H1 (cell line): ENCODE data around the gene HDAC9. TPM values are rescaled to one million over a fixed set of nuclear protein-coding genes. Genes with fewer than 3 reads are reported as not detected.

Experiments used
- CTCF ChIA-PET: fragments of 300-600 bp; sonication (Branson Sonifier 250); formaldehyde crosslinking; loops from one replicate; lab custom pipeline; 2021; ENCODE audit not compliant: partially characterized antibody; lab: Charles Lee
- POLR2A ChIA-PET: fragments of 300-600 bp; sonication (Branson Sonifier 250); formaldehyde crosslinking; loops from one replicate; lab custom pipeline; 2021; ENCODE audit warnings: inconsistent platforms; ENCODE audit not compliant: partially characterized antibody; lab: Charles Lee
- DNase-seq, 2 experiments: peaks; one replicate each; pipeline versions ENCODE4 v3.0.0 to v3.0.0-alpha.2; 2010 to 2022; ENCODE audit warnings: low spot score in 2 of 2, low read depth in 1 of 2, mixed read lengths in 1 of 2
- FAIRE-seq: peaks from 2 replicates; lab custom pipeline; 2011; peaks lifted over from hg19 to GRCh38; lab: Jason Lieb, UNC
- H2AFZ ChIP-seq: 2 replicates; pipeline ENCODE4 v1.8.1; 2012; ENCODE audit warnings: low read length, inconsistent platforms
- H2AK5ac ChIP-seq: 2 replicates; pipeline ENCODE4 v1.6.1; 2013; ENCODE audit warnings: low read depth, low read length
- H2BK120ac ChIP-seq: replicated peaks from 2 replicates; pipeline ENCODE3; 2013; ENCODE audit warnings: low read depth, low read length, inconsistent platforms
- H2BK12ac ChIP-seq: 2 replicates; pipeline ENCODE4 v1.6.1; 2013; ENCODE audit warnings: low read depth, low read length
- H2BK15ac ChIP-seq: 2 replicates; pipeline ENCODE4 v1.6.1; 2013; ENCODE audit warnings: low read length
- H2BK20ac ChIP-seq: 2 replicates; pipeline ENCODE4 v1.6.1; 2013; ENCODE audit warnings: low read length
- H2BK5ac ChIP-seq: 2 replicates; pipeline ENCODE4 v1.6.1; 2013; ENCODE audit warnings: low read depth, low read length
- H3K14ac ChIP-seq: 2 replicates; pipeline ENCODE4 v1.6.1; 2013; ENCODE audit warnings: inconsistent platforms; ENCODE audit not compliant: insufficient read length
- H3K18ac ChIP-seq: 2 replicates; pipeline ENCODE4 v1.6.1; 2013; ENCODE audit warnings: low read length; ENCODE audit errors: extremely low read depth
- H3K23ac ChIP-seq: 2 replicates; pipeline ENCODE4 v1.6.1; 2013; ENCODE audit warnings: inconsistent platforms; ENCODE audit not compliant: insufficient read length
- H3K23me2 ChIP-seq: 2 replicates; pipeline ENCODE4 v1.6.1; 2013; ENCODE audit warnings: low read depth, low read length
- H3K27ac ChIP-seq: 2 replicates; pipeline ENCODE4 v1.6.1; 2011; ENCODE audit warnings: low read depth, low read length, inconsistent platforms
- H3K27me3 ChIP-seq, 4 experiments: replicated peaks in 1 of 4; 1 replicate in 1 of 4; 2 replicates in 3 of 4; pipeline versions ENCODE4 v1.6.1 to v1.8.1; 2011 to 2013; ENCODE audit warnings: low read length in 3 of 4, mild to moderate bottlenecking in 3 of 4, inconsistent platforms in 2 of 4, mixed read lengths in 2 of 4, moderate library complexity in 1 of 4; ENCODE audit not compliant: control insufficient read depth in 3 of 4, insufficient read depth in 3 of 4; ENCODE audit errors: extremely low read depth in 1 of 4
- H3K36me3 ChIP-seq, 4 experiments: 2 replicates each; pipeline versions ENCODE4 v1.6.1 to v1.8.1; 2011 to 2013; ENCODE audit warnings: mild to moderate bottlenecking in 4 of 4, low read length in 3 of 4, moderate library complexity in 2 of 4, control low read depth in 1 of 4, inconsistent platforms in 1 of 4; ENCODE audit not compliant: insufficient read depth in 4 of 4, control insufficient read depth in 2 of 4
- H3K4ac ChIP-seq: replicated peaks from 2 replicates; pipeline ENCODE3; 2013; ENCODE audit warnings: low read length, low read depth, mixed read lengths, inconsistent platforms; ENCODE audit not compliant: insufficient read length
- H3K4me1 ChIP-seq, 4 experiments: replicated peaks in 1 of 4; 1 replicate in 1 of 4; 2 replicates in 3 of 4; pipeline versions ENCODE4 v1.6.1 to v1.8.1; 2011 to 2013; ENCODE audit warnings: low read length in 3 of 4, inconsistent platforms in 2 of 4, mixed read lengths in 1 of 4; ENCODE audit not compliant: insufficient read depth in 4 of 4, control insufficient read depth in 3 of 4
- H3K4me2 ChIP-seq, 2 experiments: 2 replicates each; pipeline versions ENCODE4 v1.6.1 to v1.8.1; 2011 to 2013; ENCODE audit warnings: low read depth in 2 of 2, low read length in 2 of 2, control low read depth in 1 of 2, inconsistent platforms in 1 of 2, mild to moderate bottlenecking in 1 of 2; ENCODE audit not compliant: insufficient read depth in 1 of 2
- H3K4me3 ChIP-seq, 4 experiments: fragments of 200-600, 300-600 bp in 1 of 4; sonication (generic), shearing (Covaris generic), sonication (Bioruptor Twin) in 1 of 4; 2 replicates each; pipeline versions ENCODE4 v1.5.1 to v1.8.1; 2011 to 2016; ENCODE audit warnings: low read length in 4 of 4, low read depth in 3 of 4, control low read depth in 2 of 4, inconsistent platforms in 2 of 4, mild to moderate bottlenecking in 2 of 4, mixed read lengths in 1 of 4, moderate library complexity in 1 of 4; ENCODE audit not compliant: insufficient read depth in 2 of 4; ENCODE audit errors: extremely low read depth in 1 of 4
- H3K56ac ChIP-seq: replicated peaks from 2 replicates; pipeline ENCODE3; 2013; ENCODE audit warnings: low read depth, mild to moderate bottlenecking, mixed read lengths, low read length, inconsistent platforms; ENCODE audit not compliant: insufficient read length
- H3K79me1 ChIP-seq: 2 replicates; pipeline ENCODE4 v1.6.1; 2013; ENCODE audit warnings: low read depth, low read length, control low read depth
- H3K79me2 ChIP-seq, 2 experiments: 2 replicates each; pipeline versions ENCODE4 v1.6.1 to v1.8.1; 2012 to 2013; ENCODE audit warnings: low read length in 2 of 2, mild to moderate bottlenecking in 2 of 2, inconsistent platforms in 1 of 2; ENCODE audit not compliant: insufficient read depth in 2 of 2, control insufficient read depth in 1 of 2
- H3K9ac ChIP-seq, 4 experiments: replicated peaks in 1 of 4; 1 replicate in 1 of 4; 2 replicates in 3 of 4; pipeline versions ENCODE4 v1.6.1 to v1.8.1; 2011 to 2013; ENCODE audit warnings: low read depth in 3 of 4, low read length in 3 of 4, control low read depth in 2 of 4, mild to moderate bottlenecking in 2 of 4, moderate library complexity in 2 of 4, inconsistent platforms in 1 of 4; ENCODE audit errors: extremely low read depth in 1 of 4
- H3K9me3 ChIP-seq, 2 experiments: 2 replicates each; pipeline versions ENCODE4 v1.6.1 to v1.8.1; 2012 to 2013; ENCODE audit warnings: mild to moderate bottlenecking in 2 of 2, moderate library complexity in 2 of 2, control low read depth in 1 of 2, inconsistent platforms in 1 of 2, low read depth in 1 of 2, low read length in 1 of 2, mixed read lengths in 1 of 2; ENCODE audit not compliant: insufficient read depth in 2 of 2
- H4K20me1 ChIP-seq, 2 experiments: replicated peaks in 1 of 2; 2 replicates each; pipeline versions ENCODE3 to v1.8.1; 2011 to 2013; ENCODE audit warnings: inconsistent platforms in 2 of 2, low read length in 2 of 2, mild to moderate bottlenecking in 1 of 2; ENCODE audit not compliant: insufficient read depth in 2 of 2, control insufficient read depth in 1 of 2
- H4K5ac ChIP-seq: 2 replicates; pipeline ENCODE4 v1.6.1; 2013; ENCODE audit warnings: low read length, low read depth, mixed read lengths, inconsistent platforms; ENCODE audit not compliant: insufficient read length
- H4K8ac ChIP-seq: 2 replicates; pipeline ENCODE4 v1.8.0; 2013; ENCODE audit warnings: mild to moderate bottlenecking, moderate library complexity, low read length, inconsistent platforms; ENCODE audit not compliant: insufficient read depth; ENCODE audit errors: extremely low read depth
- H4K91ac ChIP-seq: replicated peaks from 2 replicates; pipeline ENCODE3; 2013; ENCODE audit warnings: low read length, mixed read lengths, inconsistent platforms; ENCODE audit not compliant: insufficient read length
- ASH2L ChIP-seq: fragments of 200-600, 300-600 bp; sonication (generic); IDR thresholded peaks from one replicate; pipeline ENCODE4 v1.7.1; 2017; ENCODE audit warnings: low read length
- BACH1 ChIP-seq: IDR thresholded peaks from 2 replicates; pipeline ENCODE4 v1.6.1; 2012; ENCODE audit warnings: low read length, improper control_type of control experiment
- CHD2 ChIP-seq: IDR thresholded peaks from 2 replicates; pipeline ENCODE4 v1.6.1; 2012; ENCODE audit warnings: low read length, improper control_type of control experiment
- CTBP2 ChIP-seq: IDR thresholded peaks from 2 replicates; pipeline ENCODE4 v1.7.0; 2011; ENCODE audit warnings: borderline replicate concordance, mild to moderate bottlenecking, moderate library complexity, mixed read lengths, low read length; ENCODE audit not compliant: insufficient read depth, insufficient read length
- JUN ChIP-seq: IDR thresholded peaks from 2 replicates; pipeline ENCODE4 v1.6.1; 2011; ENCODE audit warnings: low read depth, mild to moderate bottlenecking, improper control_type of control experiment, low read length
- NRF1 ChIP-seq: IDR thresholded peaks from 2 replicates; pipeline ENCODE4 v1.6.1; 2011; ENCODE audit warnings: mild to moderate bottlenecking, low read depth, low read length, improper control_type of control experiment
- RAD21 ChIP-seq, 2 experiments: IDR thresholded peaks in 1 of 2; conservative IDR thresholded peaks in 1 of 2; 2 replicates each; pipeline ENCODE4 v1.6.1; 2011; ENCODE audit warnings: low read depth in 2 of 2, low read length in 2 of 2, improper control_type of control experiment in 1 of 2, inconsistent platforms in 1 of 2, mild to moderate bottlenecking in 1 of 2, moderate library complexity in 1 of 2
- SIN3A ChIP-seq, 2 experiments: IDR thresholded peaks in 1 of 2; conservative IDR thresholded peaks in 1 of 2; 2 replicates each; pipeline ENCODE4 v1.6.1; 2011 to 2012; ENCODE audit warnings: low read length in 2 of 2, improper control_type of control experiment in 1 of 2, low read depth in 1 of 2, mild to moderate bottlenecking in 1 of 2
- TBP ChIP-seq: IDR thresholded peaks from 2 replicates; pipeline ENCODE4 v1.6.1; 2011; ENCODE audit warnings: low read depth, low read length, improper control_type of control experiment
- TCF12 ChIP-seq: IDR thresholded peaks from 2 replicates; pipeline ENCODE4 v1.6.1; 2011; ENCODE audit warnings: low read depth, mild to moderate bottlenecking, low read length
- ZNF274 ChIP-seq: IDR thresholded peaks from 2 replicates; pipeline ENCODE4 v1.7.0; 2012; ENCODE audit warnings: low read length, borderline replicate concordance; ENCODE audit errors: extremely low read depth
- WGBS, 2 experiments: shearing (Covaris generic) in 1 of 2; methylation state at CpG; one replicate each; pipeline versions ENCODE4 v1.1.6 to v1.1.7; 2013 to 2015; ENCODE audit warnings: low lambda C conversion rate in 2 of 2, mixed read lengths in 2 of 2, inconsistent platforms in 1 of 2, low coverage in 1 of 2, missing lambda C conversion rate in 1 of 2; ENCODE audit not compliant: insufficient replicate concordance in 2 of 2, insufficient coverage in 1 of 2, insufficient read length in 1 of 2; ENCODE audit errors: extremely low coverage in 1 of 2, missing lambda C conversion rate in 1 of 2; 5-methylcytosine and 5-hydroxymethylcytosine counted together
- polyA plus RNA-seq, 7 experiments: library from polyadenylated mRNA; depleted of rRNA in 3 of 7; stranded (reverse) in 5 of 7; unstranded in 2 of 7; fragments of >200 nt in 5 of 7; fragments of 200-250 nt in 2 of 7; gene quantifications; 1 replicate in 5 of 7; 2 replicates in 1 of 7; 4 replicates in 1 of 7; pipeline versions ENCODE4 v1.2.1 to v1.2.3, GENCODE V29; 2011 to 2013; ENCODE audit warnings: missing spikeins in 2 of 7, mixed read lengths in 2 of 7
- total RNA-seq: library from RNA; stranded (reverse); fragmentation: NEBNext Ultra II Directional; extraction: Animal tissue kit (Norgen Biotek cat#: 25700); gene quantifications from 2 replicates; pipeline ENCODE4 v1.2.1, GENCODE V29; 2021
- TF ChIP-seq, protein P1 (sequence below): IDR thresholded peaks from 2 replicates; pipeline ENCODE4 v1.6.1; 2012; ENCODE audit warnings: inconsistent platforms

HDAC9 gene
- total and polyA plus RNA-seq, 2 of the 8 experiments (the other 6 are each of a cell fraction or from before 2014, with no cell fraction given) = 9.5 to 13.1 TPM

DNA sequence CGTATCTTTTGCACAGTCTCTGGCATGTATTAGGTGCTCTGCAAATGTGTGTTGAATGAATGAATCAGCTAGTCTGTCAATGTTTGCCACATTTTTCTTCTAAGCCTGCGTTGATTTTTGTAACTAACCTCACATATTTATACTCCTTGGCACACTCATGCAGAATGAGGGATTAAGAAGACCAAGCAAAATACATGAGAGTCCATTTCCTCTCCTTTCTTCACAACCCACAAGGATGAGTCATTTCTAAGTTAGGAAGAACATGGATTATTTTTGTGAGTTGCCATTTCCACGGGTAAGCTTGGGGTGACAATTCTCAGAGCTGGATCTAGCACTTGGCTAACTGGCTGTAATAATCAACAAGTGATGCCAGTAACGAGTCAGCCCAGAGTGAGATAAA lies 463.1 kb downstream of the HDAC9 start:
- no peak overlapping the region for H2BK15ac ChIP-seq
- no peak overlapping the region for H3K56ac ChIP-seq
- H2AFZ ChIP-seq = no peak overlapping the region
- no peak overlapping the region for H3K23ac ChIP-seq
- H2BK120ac ChIP-seq = no peak overlapping the region
- H3K79me2 ChIP-seq = no peaks in the 10 kb centered on the region
- no peak overlapping the region for H3K18ac ChIP-seq
- H3K4me2 ChIP-seq = no peak overlapping the region
- no peak overlapping the region for H3K4me3 ChIP-seq
- no peak overlapping the region for H4K91ac ChIP-seq
- H3K4ac ChIP-seq = no peak overlapping the region
- TF ChIP-seq JUN (no peak), TBP (no peak), BACH1 (no peak), CTBP2 (no peak), TCF12 (no peak), NRF1 (no peak), ASH2L (no peak), RAD21 (IDR thresholded peaks at IDR 0.05 in 1 of 2, conservative IDR thresholded peaks at IDR 0.05 in 1 of 2; ENCODE audit: low read depth in 2 of 2, low read length in 2 of 2) (no peak), CHD2 (no peak), ZNF274 (no peak), SIN3A (conservative IDR thresholded peaks at IDR 0.05 in 1 of 2, IDR thresholded peaks at IDR 0.05 in 1 of 2; ENCODE audit: low read depth in 1 of 2, low read length in 2 of 2) (no peak)
- TF ChIP-seq, protein P1, sequence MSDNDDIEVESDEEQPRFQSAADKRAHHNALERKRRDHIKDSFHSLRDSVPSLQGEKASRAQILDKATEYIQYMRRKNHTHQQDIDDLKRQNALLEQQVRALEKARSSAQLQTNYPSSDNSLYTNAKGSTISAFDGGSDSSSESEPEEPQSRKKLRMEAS = no peak
- H2BK5ac ChIP-seq = no peak overlapping the region
- H4K20me1 ChIP-seq = no peaks in the 10 kb centered on the region
- H3K23me2 ChIP-seq = no peaks in the 10 kb centered on the region
- no peak overlapping the region for H3K9ac ChIP-seq
- H3K4me1 ChIP-seq = no peaks in the 10 kb centered on the region
- H3K27ac ChIP-seq = no peak overlapping the region
- POLR2A ChIA-PET = no interaction called here
- H2AK5ac ChIP-seq = no peak overlapping the region
- H2BK20ac ChIP-seq = no peak overlapping the region
- FAIRE-seq (no peak), DNase-seq (no peak)
- no peaks in the 10 kb centered on the region for H3K9me3 ChIP-seq
- H4K5ac ChIP-seq = no peak overlapping the region
- H4K8ac ChIP-seq = no peak overlapping the region
- no peak overlapping the region for H2BK12ac ChIP-seq
- no peaks in the 10 kb centered on the region for H3K36me3 ChIP-seq
- no peaks in the 10 kb centered on the region for H3K79me1 ChIP-seq
- no peak overlapping the region for H3K14ac ChIP-seq
- H3K27me3 ChIP-seq = no peaks in the 10 kb centered on the region
- CTCF ChIA-PET = interaction anchor here (0.6 kb wide), 1 partner anchor 48 kb away, joined by 3 read pairs; no protein-coding TSS in a partner anchor
- 88% methylated on average over 4 of the region's 4 CpGs; no CpG with 5 or more reads in 1 of the 2 experiments for WGBS, 2 experiments
